Erythroblast (primary cell): ENCODE results near the gene SCN10A.

Experiments used
- DNase-seq, 2 experiments: peaks; one replicate each; lab custom pipeline; 2025; lab: John Stamatoyannopoulos, UW
- GATA1 ChIP-seq: IDR thresholded peaks from 2 replicates; pipeline ENCODE4 v1.6.1; 2011; ENCODE audit warnings: low read depth, mild to moderate bottlenecking, control low read depth, low read length, moderate library complexity
- POLR2A ChIP-seq: IDR thresholded peaks from 2 replicates; pipeline ENCODE4 v1.6.1; 2011; ENCODE audit warnings: mild to moderate bottlenecking, low read length

SCN10A gene

GRCh38 chr3:38648659-38649499 lies 167.1 kb downstream of the SCN10A start:
- no peak for DNase-seq
- TF ChIP-seq POLR2A (no peak), GATA1 (no peak)

- TF ChIP-seq GATA1 (no peak), POLR2A (no peak)
- no peak for DNase-seq
Measured at GRCh38 chr3:38648024-38648658, 167.9 kb downstream of the SCN10A start.

GRCh38 chr3:38647217-38647970 lies 168.6 kb downstream of the SCN10A start:
- TF ChIP-seq GATA1 (no peak), POLR2A (no peak)
- DNase-seq = no peak
